Tibial artery (tissue), 4 donors: ENCODE measurements around the gene ATP5F1B.

Experiments
- DNase-seq, 2 donors: peaks; one replicate each; pipeline ENCODE4 v3.0.0-alpha.2; 2019
- H3K27ac ChIP-seq, 2 donors: fragments of 200-600 bp; sonication (generic) in 1 of 2; 1 replicate in 1 of 2; 2 replicates in 1 of 2; pipeline ENCODE4 v1.5.1; 2018 to 2019; ENCODE audit warnings: mild to moderate bottlenecking in 1 of 2
- H3K27me3 ChIP-seq, 2 donors: fragments of 200-600 bp; sonication (generic) in 1 of 2; one replicate each; pipeline versions ENCODE4 v1.5.1 to v1.6.0; 2016 to 2019
- H3K36me3 ChIP-seq, 3 donors: fragments of 200-600 bp; sonication (generic) in 2 of 3; one replicate each; pipeline ENCODE4 v1.5.1; 2016 to 2019; ENCODE audit warnings: mild to moderate bottlenecking in 2 of 3
- H3K4me1 ChIP-seq, 4 donors: fragments of 200-600 bp; sonication (generic) in 2 of 4; 1 replicate in 3 of 4; 2 replicates in 1 of 4; pipeline ENCODE4 v1.5.1; 2016 to 2019
- H3K4me3 ChIP-seq, 2 donors: fragments of 200-600 bp; sonication (generic) in 1 of 2; 1 replicate in 1 of 2; 2 replicates in 1 of 2; pipeline ENCODE4 v1.5.1; 2018 to 2019; ENCODE audit warnings: mild to moderate bottlenecking in 2 of 2
- H3K9me3 ChIP-seq, 3 donors: fragments of 200-600 bp; sonication (generic) in 1 of 3; one replicate each; pipeline ENCODE4 v1.5.1; 2016 to 2019
- CTCF ChIP-seq, 2 experiments: fragments of 200-600 bp in 1 of 2; fragments of 450-650 bp in 1 of 2; IDR thresholded peaks; one replicate each; pipeline ENCODE4 v1.5.1; 2017 to 2019; ENCODE audit warnings: antibody characterized with exemption in 2 of 2, mild to moderate bottlenecking in 1 of 2, moderate library complexity in 1 of 2
- intact Hi-C: fragments of 100-400 bp; cut with DNase I; formaldehyde crosslinking; loops from one replicate; pipeline ENCODE4 v1.15.0; 2023; ENCODE audit warnings: low total_unique reads

Gene ATP5F1B

GRCh38 chr12:56601503-56601902 lies 44.3 kb downstream of the ATP5F1B start:
- H3K9me3 ChIP-seq, result no peaks in the 10 kb centered on the region
- peaks cover 94 to 100% (median 100%) of the 10 kb centered on the region in 3 donors for H3K36me3 ChIP-seq
- no peak overlapping the region for H3K4me3 ChIP-seq
- intact Hi-C loops, result no loop called here
- H3K27ac ChIP-seq, result no peak overlapping the region
- TF ChIP-seq CTCF (IDR thresholded peaks at IDR 0.05), result no peak
- H3K27me3 ChIP-seq, result no peaks in the 10 kb centered on the region
- no peaks in the 10 kb centered on the region for H3K4me1 ChIP-seq
- no peak for DNase-seq

GRCh38 chr12:56600753-56601152 lies 45.0 kb downstream of the ATP5F1B start:
- Histone ChIP-seq H3K9me3 (no peaks in the 10 kb centered on the region), H3K27me3 (no peaks in the 10 kb centered on the region), H3K36me3 (peaks cover 87 to 97% (median 92%) of the 10 kb centered on the region in 3 donors), H3K27ac (no peak overlapping the region), H3K4me1 (no peaks in the 10 kb centered on the region), H3K4me3 (no peak overlapping the region)
- DNase-seq, result no peak
- TF ChIP-seq CTCF (IDR thresholded peaks at IDR 0.05), result no peak
- intact Hi-C loops, result no loop called here

GRCh38 chr12:56599797-56600196 lies 46.0 kb downstream of the ATP5F1B start:
- DNase-seq, result no peak
- intact Hi-C loops, result no loop called here
- Histone ChIP-seq H3K4me1 (no peaks in the 10 kb centered on the region), H3K4me3 (no peak overlapping the region), H3K9me3 (no peaks in the 10 kb centered on the region), H3K36me3 (peaks cover 77 to 87% (median 83%) of the 10 kb centered on the region in 3 donors), H3K27me3 (no peaks in the 10 kb centered on the region), H3K27ac (no peak overlapping the region)
- no peak for TF ChIP-seq CTCF (IDR thresholded peaks at IDR 0.05)

GRCh38 chr12:56599041-56599440 lies 46.7 kb downstream of the ATP5F1B start:
- Histone ChIP-seq H3K27me3 (no peaks in the 10 kb centered on the region), H3K36me3 (peaks cover 70 to 80% (median 75%) of the 10 kb centered on the region in 3 donors), H3K4me1 (peaks cover 0 to 5% (median 2%) of the 10 kb centered on the region in 4 donors), H3K4me3 (no peak overlapping the region), H3K27ac (no peak overlapping the region), H3K9me3 (no peaks in the 10 kb centered on the region)
- intact Hi-C loops, result no loop called here
- no peak for TF ChIP-seq CTCF (IDR thresholded peaks at IDR 0.05)
- DNase-seq, result no peak

GRCh38 chr12:56596815-56597214 lies 49.0 kb downstream of the ATP5F1B start:
- Histone ChIP-seq H3K36me3 (peaks cover 47 to 57% (median 53%) of the 10 kb centered on the region in 3 donors), H3K4me3 (no peak overlapping the region), H3K27ac (no peak overlapping the region), H3K27me3 (no peaks in the 10 kb centered on the region), H3K4me1 (peaks cover 0 to 13% (median 4%) of the 10 kb centered on the region in 4 donors), H3K9me3 (no peaks in the 10 kb centered on the region)
- intact Hi-C loops, result no loop called here
- no peak for DNase-seq
- no peak for TF ChIP-seq CTCF (IDR thresholded peaks at IDR 0.05)
